Vagina (tissue), 2 donors: ENCODE measurements around the gene ASPG.

ENCODE experiments used
- CTCF ChIP-seq, 3 experiments: fragments of 450-650 bp in 2 of 3; fragments of 200-600 bp in 1 of 3; sonication (generic) in 1 of 3; IDR thresholded peaks; one replicate each; pipeline ENCODE4 v1.5.1; 2017 to 2019; ENCODE audit warnings: antibody characterized with exemption in 3 of 3, mild to moderate bottlenecking in 2 of 3, moderate library complexity in 2 of 3
- POLR2AphosphoS5 ChIP-seq, 2 donors: sonication (generic); formaldehyde crosslinking; IDR thresholded peaks; one replicate each; pipeline ENCODE4 v1.9.0; 2017; ENCODE audit warnings: antibody characterized with exemption in 2 of 2, mild to moderate bottlenecking in 2 of 2, low read depth in 1 of 2; ENCODE audit not compliant: insufficient read depth in 1 of 2

- no peak for TF ChIP-seq CTCF (IDR thresholded peaks at IDR 0.05)
- TF ChIP-seq POLR2AphosphoS5 (IDR thresholded peaks at IDR 0.05; ENCODE audit: insufficient read depth in 1 of 2, low read depth in 1 of 2): no peak
These were observed 64.9 kb downstream of the ASPG start for GRCh38 chr14:104150136-104151025.
